ENCODE results near the gene CCDC88A. TPM values are rescaled to one million over a fixed set of nuclear protein-coding genes. Genes with fewer than 3 reads are reported as not detected.

Gene CCDC88A
- total and polyA plus RNA-seq, 2 donors (not counting 1 experiment from before 2014, with no cell fraction given), result 2.7 to 26.0 TPM

DNA sequence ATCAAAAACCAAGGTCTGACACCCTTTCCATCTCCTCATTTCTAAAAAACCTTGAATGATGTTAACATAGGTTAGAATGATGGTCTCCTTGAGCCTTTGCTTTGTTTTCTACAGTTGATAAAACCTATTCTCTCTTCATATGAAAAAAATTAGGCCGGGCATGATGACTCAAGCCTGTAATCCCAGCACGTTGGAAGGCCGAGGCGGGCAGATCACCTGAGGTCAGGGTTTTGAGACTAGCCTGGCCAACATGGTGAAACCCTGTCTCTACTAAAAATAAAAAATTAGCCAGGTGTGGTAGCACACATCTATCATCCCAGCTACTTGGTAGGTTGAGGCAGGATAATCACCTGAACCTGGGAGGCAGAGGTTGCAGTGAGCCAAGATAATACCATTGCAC lies 49.4 kb downstream of the CCDC88A start:
- ATAC-seq (ENCODE audit: low read depth), result no peak
- H3K27ac Mint-ChIP-seq, result no peak overlapping the region
- no peak overlapping the region for H2AFZ ChIP-seq (ENCODE audit: insufficient read depth, low read depth, low read length, poor library complexity, severe bottlenecking)
- no peaks in the 10 kb centered on the region for H4K20me1 ChIP-seq (ENCODE audit: control insufficient read depth, insufficient read depth, low read length, poor library complexity, severe bottlenecking)
- no peaks in the 10 kb centered on the region for H3K9me3 ChIP-seq (ENCODE audit: control extremely low read depth in 1 of 3, control insufficient read depth in 2 of 3, insufficient read depth in 1 of 3, low read length in 2 of 3)
- no peaks in the 10 kb centered on the region for H3K27me3 Mint-ChIP-seq
- no peak for DNase-seq
- no peak overlapping the region for H3K27ac ChIP-seq (ENCODE audit: low read length in 2 of 2)
- no peaks in the 10 kb centered on the region for H3K4me1 ChIP-seq (ENCODE audit: control insufficient read depth in 2 of 2, insufficient read depth in 2 of 2, low read length in 2 of 2)
- POLR2A ChIA-PET, result no interaction called here
- CTCF ChIA-PET, result no interaction called here
- H3K9ac ChIP-seq (ENCODE audit: low read length), result no peak overlapping the region
- H3K27me3 ChIP-seq (replicated peaks in 1 of 4; ENCODE audit: control extremely low read depth in 1 of 4, control insufficient read depth in 3 of 4, insufficient read depth in 4 of 4, low read length in 3 of 4), result no peaks in the 10 kb centered on the region
- intact Hi-C loops (cut with micrococcal nuclease), result no loop called here
- TF ChIP-seq EZH2 (IDR thresholded peaks at IDR 0.05; ENCODE audit: borderline replicate concordance, insufficient read depth, low read depth, low read length, poor library complexity, severe bottlenecking), result no peak
- TF ChIP-seq, protein P1, sequence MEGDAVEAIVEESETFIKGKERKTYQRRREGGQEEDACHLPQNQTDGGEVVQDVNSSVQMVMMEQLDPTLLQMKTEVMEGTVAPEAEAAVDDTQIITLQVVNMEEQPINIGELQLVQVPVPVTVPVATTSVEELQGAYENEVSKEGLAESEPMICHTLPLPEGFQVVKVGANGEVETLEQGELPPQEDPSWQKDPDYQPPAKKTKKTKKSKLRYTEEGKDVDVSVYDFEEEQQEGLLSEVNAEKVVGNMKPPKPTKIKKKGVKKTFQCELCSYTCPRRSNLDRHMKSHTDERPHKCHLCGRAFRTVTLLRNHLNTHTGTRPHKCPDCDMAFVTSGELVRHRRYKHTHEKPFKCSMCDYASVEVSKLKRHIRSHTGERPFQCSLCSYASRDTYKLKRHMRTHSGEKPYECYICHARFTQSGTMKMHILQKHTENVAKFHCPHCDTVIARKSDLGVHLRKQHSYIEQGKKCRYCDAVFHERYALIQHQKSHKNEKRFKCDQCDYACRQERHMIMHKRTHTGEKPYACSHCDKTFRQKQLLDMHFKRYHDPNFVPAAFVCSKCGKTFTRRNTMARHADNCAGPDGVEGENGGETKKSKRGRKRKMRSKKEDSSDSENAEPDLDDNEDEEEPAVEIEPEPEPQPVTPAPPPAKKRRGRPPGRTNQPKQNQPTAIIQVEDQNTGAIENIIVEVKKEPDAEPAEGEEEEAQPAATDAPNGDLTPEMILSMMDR (IDR thresholded peaks at IDR 0.05), result no peak
- 100% methylated on average over 3 of the region's 4 CpGs for WGBS (ENCODE audit: insufficient coverage)
- no peak overlapping the region for H3K4me3 ChIP-seq (ENCODE audit: control extremely low read depth in 1 of 5, extremely low read depth in 1 of 5, insufficient read depth in 1 of 5, low read depth in 2 of 5, low read length in 4 of 5)
- no peaks in the 10 kb centered on the region for H3K36me3 ChIP-seq (replicated peaks in 1 of 2; ENCODE audit: control extremely low read depth in 1 of 2, control insufficient read depth in 1 of 2, extremely low read depth in 1 of 2, insufficient read depth in 2 of 2, low read length in 1 of 2)
- H3K9me3 Mint-ChIP-seq (ENCODE audit: insufficient read depth), result no peaks in the 10 kb centered on the region
- H3K79me2 ChIP-seq (ENCODE audit: control insufficient read depth, insufficient read depth, low read length), result no peaks in the 10 kb centered on the region
- H3K4me1 Mint-ChIP-seq, result peaks cover 3% of the 10 kb centered on the region
- no peak overlapping the region for H3K4me3 Mint-ChIP-seq
- no peak overlapping the region for H3K4me2 ChIP-seq (replicated peaks; ENCODE audit: low read depth, low read length, poor library complexity, severe bottlenecking)

DNA sequence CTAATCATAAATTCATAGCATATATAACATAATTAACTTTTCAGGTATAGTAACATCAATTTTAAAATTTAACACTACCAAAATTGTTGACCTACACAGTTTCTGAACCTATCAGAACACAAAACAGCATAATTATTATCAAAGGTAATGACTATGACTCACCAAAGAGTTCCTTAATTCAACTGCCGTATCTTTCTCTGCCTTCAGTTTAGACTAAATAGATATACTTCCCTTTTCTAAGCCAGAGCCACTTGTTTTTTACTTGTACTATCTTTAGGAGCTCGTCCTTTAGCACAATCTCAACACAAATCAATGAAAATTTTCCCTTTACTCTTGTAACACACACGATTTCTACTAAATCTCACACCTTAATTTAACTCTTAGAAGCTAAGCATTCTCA lies 54.4 kb downstream of the CCDC88A start:
- Histone ChIP-seq H3K9me3 (ENCODE audit: control extremely low read depth in 1 of 3, control insufficient read depth in 2 of 3, insufficient read depth in 1 of 3, low read length in 2 of 3) (no peaks in the 10 kb centered on the region), H3K4me2 (replicated peaks; ENCODE audit: low read depth, low read length, poor library complexity, severe bottlenecking) (no peak overlapping the region), H3K36me3 (replicated peaks in 1 of 2; ENCODE audit: control extremely low read depth in 1 of 2, control insufficient read depth in 1 of 2, extremely low read depth in 1 of 2, insufficient read depth in 2 of 2, low read length in 1 of 2) (no peaks in the 10 kb centered on the region), H4K20me1 (ENCODE audit: control insufficient read depth, insufficient read depth, low read length, poor library complexity, severe bottlenecking) (no peaks in the 10 kb centered on the region), H3K4me1 (ENCODE audit: control insufficient read depth in 2 of 2, insufficient read depth in 2 of 2, low read length in 2 of 2) (no peaks in the 10 kb centered on the region), H3K79me2 (ENCODE audit: control insufficient read depth, insufficient read depth, low read length) (no peaks in the 10 kb centered on the region), H3K9ac (ENCODE audit: low read length) (no peak overlapping the region), H3K27me3 (replicated peaks in 1 of 4; ENCODE audit: control extremely low read depth in 1 of 4, control insufficient read depth in 3 of 4, insufficient read depth in 4 of 4, low read length in 3 of 4) (no peaks in the 10 kb centered on the region), H3K4me3 (ENCODE audit: control extremely low read depth in 1 of 5, extremely low read depth in 1 of 5, insufficient read depth in 1 of 5, low read depth in 2 of 5, low read length in 4 of 5) (no peak overlapping the region), H2AFZ (ENCODE audit: insufficient read depth, low read depth, low read length, poor library complexity, severe bottlenecking) (no peak overlapping the region), H3K27ac (ENCODE audit: low read length in 2 of 2) (no peak overlapping the region)
- Mint-ChIP-seq H3K9me3 (ENCODE audit: insufficient read depth) (no peaks in the 10 kb centered on the region), H3K4me1 (peaks cover 10% of the 10 kb centered on the region), H3K27ac (no peak overlapping the region), H3K27me3 (no peaks in the 10 kb centered on the region), H3K4me3 (no peak overlapping the region)
- DNase-seq (peak; percentile 12), ATAC-seq (ENCODE audit: low read depth) (no peak)
- ChIA-PET CTCF (interaction anchor here (1.3 kb wide), 1 partner anchor 16 kb away, joined by 3 read pairs; no protein-coding TSS in a partner anchor), POLR2A (no interaction called here)
- intact Hi-C loops (cut with micrococcal nuclease), result no loop called here
- TF ChIP-seq, protein P1 (IDR thresholded peaks at IDR 0.05), result no peak
- TF ChIP-seq EZH2 (IDR thresholded peaks at IDR 0.05; ENCODE audit: borderline replicate concordance, insufficient read depth, low read depth, low read length, poor library complexity, severe bottlenecking), result no peak
- no CpG with 5 or more reads among the region's 3 CpGs for WGBS (ENCODE audit: insufficient coverage)

Measured in B cell (primary cell).